ENCODE data around the gene PROM1. TPM values are rescaled to one million over a fixed set of nuclear protein-coding genes. Genes with fewer than 3 reads are reported as not detected.

PROM1 gene
- total and polyA plus RNA-seq, 2 of the 4 experiments (the other 2 are of a cell fraction) = not detected

DNA sequence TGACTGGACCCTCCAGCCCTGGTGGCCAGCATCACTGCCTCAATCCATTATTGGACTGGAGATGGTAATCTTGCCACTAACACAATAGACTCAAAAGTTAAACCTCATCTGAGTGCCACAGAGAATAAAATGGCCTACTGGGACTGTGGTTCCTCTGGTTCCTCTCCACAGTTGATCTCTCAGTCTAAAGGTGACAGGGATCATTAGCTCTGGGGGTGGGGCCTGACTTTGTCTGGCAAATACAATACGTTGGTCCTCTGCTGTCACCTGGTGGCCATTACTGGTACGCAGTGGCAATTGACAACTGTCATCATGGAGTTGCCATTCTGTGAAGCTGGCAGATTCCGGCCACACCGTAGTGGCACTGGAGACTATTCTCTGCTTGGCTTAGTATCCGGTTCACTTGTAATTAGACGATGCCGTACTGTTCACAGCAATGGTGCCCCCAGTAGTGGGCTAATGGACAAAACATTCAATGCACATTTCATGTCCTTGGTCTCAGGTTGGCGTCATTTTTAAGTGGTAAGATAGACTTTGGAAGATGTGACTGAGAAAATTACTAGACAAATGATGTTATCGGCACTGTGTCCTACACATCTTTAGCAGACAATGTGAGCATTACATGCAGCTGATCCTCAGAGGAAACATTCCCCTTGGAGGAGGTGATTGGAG lies 127.5 kb downstream of the PROM1 start:
- POLR2A ChIA-PET (ENCODE audit: unreplicated experiment) = interaction anchor here (0.6 kb wide), 1 partner anchor 908 kb away, joined by 12 read pairs; no protein-coding TSS in a partner anchor
- WGBS, 2 experiments (ENCODE audit: extremely low coverage in 2 of 2, insufficient read length in 1 of 2) = 64% methylated on average over 4 of the region's 9 CpGs; no CpG with 5 or more reads in 1 of the 2 experiments
- in situ Hi-C loops (cut with MboI; ENCODE audit: low sequenced_read_pairs) = loop anchor here (5.0 kb wide), 2 partner anchors 69 to 149 kb away; no protein-coding TSS in a partner anchor

More for the DNA sequence above, 127.5 kb downstream of the PROM1 start:
- peak; percentile 45 for DNase-seq
- no peak overlapping the region for H3K14ac ChIP-seq (replicated peaks; ENCODE audit: low read depth, low read length)
- no TSS peak for BruUV-seq (replicated peaks)
- H2BK20ac ChIP-seq (ENCODE audit: low read depth, low read length) = no peak overlapping the region
- no peak overlapping the region for H4K8ac ChIP-seq (ENCODE audit: low read depth in 2 of 2, low read length in 2 of 2)
- no peaks in the 10 kb centered on the region for H3K36me3 ChIP-seq (ENCODE audit: control insufficient read depth, insufficient read depth, low read length)
- H2BK120ac ChIP-seq (ENCODE audit: low read depth, low read length) = no peak overlapping the region
- no peak overlapping the region for H3K56ac ChIP-seq (ENCODE audit: extremely low read depth, insufficient read depth, low read length)
- no peak overlapping the region for H2AK9ac ChIP-seq (replicated peaks; ENCODE audit: low read depth, low read length, poor library complexity)
- ATAC-seq (ENCODE audit: low read depth) = peak; percentile 91
- H3K4me3 ChIP-seq (ENCODE audit: insufficient read depth, low read depth, low read length) = no peak overlapping the region
- no peak overlapping the region for H2AFZ ChIP-seq (replicated peaks; ENCODE audit: low read length, poor library complexity)
- no peaks in the 10 kb centered on the region for H3K9me1 ChIP-seq (ENCODE audit: insufficient read depth, low read length)
- dilution Hi-C loops (cut with HindIII; ENCODE audit: low sequenced_read_pairs, unreplicated experiment) = no loop called here
- H2BK5ac ChIP-seq (ENCODE audit: low read depth, low read length, poor library complexity, severe bottlenecking) = no peak overlapping the region
- H3K23ac ChIP-seq (ENCODE audit: low read depth, low read length) = no peak overlapping the region
- TF ChIP-seq, protein P1, sequence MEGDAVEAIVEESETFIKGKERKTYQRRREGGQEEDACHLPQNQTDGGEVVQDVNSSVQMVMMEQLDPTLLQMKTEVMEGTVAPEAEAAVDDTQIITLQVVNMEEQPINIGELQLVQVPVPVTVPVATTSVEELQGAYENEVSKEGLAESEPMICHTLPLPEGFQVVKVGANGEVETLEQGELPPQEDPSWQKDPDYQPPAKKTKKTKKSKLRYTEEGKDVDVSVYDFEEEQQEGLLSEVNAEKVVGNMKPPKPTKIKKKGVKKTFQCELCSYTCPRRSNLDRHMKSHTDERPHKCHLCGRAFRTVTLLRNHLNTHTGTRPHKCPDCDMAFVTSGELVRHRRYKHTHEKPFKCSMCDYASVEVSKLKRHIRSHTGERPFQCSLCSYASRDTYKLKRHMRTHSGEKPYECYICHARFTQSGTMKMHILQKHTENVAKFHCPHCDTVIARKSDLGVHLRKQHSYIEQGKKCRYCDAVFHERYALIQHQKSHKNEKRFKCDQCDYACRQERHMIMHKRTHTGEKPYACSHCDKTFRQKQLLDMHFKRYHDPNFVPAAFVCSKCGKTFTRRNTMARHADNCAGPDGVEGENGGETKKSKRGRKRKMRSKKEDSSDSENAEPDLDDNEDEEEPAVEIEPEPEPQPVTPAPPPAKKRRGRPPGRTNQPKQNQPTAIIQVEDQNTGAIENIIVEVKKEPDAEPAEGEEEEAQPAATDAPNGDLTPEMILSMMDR (conservative IDR thresholded peaks at IDR 0.05; ENCODE audit: low read depth, low read length) = peak; percentile 96
- TF ChIP-seq, protein P2, sequence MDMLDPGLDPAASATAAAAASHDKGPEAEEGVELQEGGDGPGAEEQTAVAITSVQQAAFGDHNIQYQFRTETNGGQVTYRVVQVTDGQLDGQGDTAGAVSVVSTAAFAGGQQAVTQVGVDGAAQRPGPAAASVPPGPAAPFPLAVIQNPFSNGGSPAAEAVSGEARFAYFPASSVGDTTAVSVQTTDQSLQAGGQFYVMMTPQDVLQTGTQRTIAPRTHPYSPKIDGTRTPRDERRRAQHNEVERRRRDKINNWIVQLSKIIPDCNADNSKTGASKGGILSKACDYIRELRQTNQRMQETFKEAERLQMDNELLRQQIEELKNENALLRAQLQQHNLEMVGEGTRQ (IDR thresholded peaks at IDR 0.05; ENCODE audit: low read depth, low read length) = 0 out of 2 replicates have a peak, but pooled peaks have one; percentile 5
- TF ChIP-seq RAD21 (IDR thresholded peaks at IDR 0.05; ENCODE audit: low read length) (peak; percentile 98), SMC3 (IDR thresholded peaks at IDR 0.05; ENCODE audit: low read depth, low read length) (peak; percentile 100), CHD1 (IDR thresholded peaks at IDR 0.05; ENCODE audit: low read depth, low read length) (no peak)
- TF ChIP-seq, protein P3, sequence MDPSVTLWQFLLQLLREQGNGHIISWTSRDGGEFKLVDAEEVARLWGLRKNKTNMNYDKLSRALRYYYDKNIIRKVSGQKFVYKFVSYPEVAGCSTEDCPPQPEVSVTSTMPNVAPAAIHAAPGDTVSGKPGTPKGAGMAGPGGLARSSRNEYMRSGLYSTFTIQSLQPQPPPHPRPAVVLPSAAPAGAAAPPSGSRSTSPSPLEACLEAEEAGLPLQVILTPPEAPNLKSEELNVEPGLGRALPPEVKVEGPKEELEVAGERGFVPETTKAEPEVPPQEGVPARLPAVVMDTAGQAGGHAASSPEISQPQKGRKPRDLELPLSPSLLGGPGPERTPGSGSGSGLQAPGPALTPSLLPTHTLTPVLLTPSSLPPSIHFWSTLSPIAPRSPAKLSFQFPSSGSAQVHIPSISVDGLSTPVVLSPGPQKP (IDR thresholded peaks at IDR 0.05; ENCODE audit: borderline replicate concordance, low read depth, low read length) = no peak
- CTCF ChIA-PET = interaction anchor here (0.6 to 2.2 kb wide), 12 partner anchors 18 to 478 kb away, joined by 3 to 67 read pairs (median 4); no protein-coding TSS in a partner anchor
- H4K20me1 ChIP-seq (ENCODE audit: insufficient read depth, low read length) = no peaks in the 10 kb centered on the region
- H3K9ac ChIP-seq (ENCODE audit: low read depth, low read length) = no peak overlapping the region
- no peak overlapping the region for H4K5ac ChIP-seq (ENCODE audit: low read depth, low read length)
- H2BK15ac ChIP-seq (ENCODE audit: low read depth, low read length) = no peak overlapping the region
- H3K79me1 ChIP-seq (ENCODE audit: low read depth in 1 of 2, low read length in 2 of 2) = no peaks in the 10 kb centered on the region
- H3K9me3 ChIP-seq (ENCODE audit: control insufficient read depth, insufficient read depth, low read length) = no peaks in the 10 kb centered on the region
- H3K4me1 ChIP-seq (ENCODE audit: control insufficient read depth, insufficient read depth, low read length) = no peaks in the 10 kb centered on the region
- no peak overlapping the region for H3K18ac ChIP-seq (ENCODE audit: low read depth, low read length)
- intact Hi-C loops (cut with micrococcal nuclease) = loop anchor here (1.0 kb wide), 3 partner anchors 74 to 477 kb away; no protein-coding TSS in a partner anchor
- peaks cover 14% of the 10 kb centered on the region for H3K27me3 ChIP-seq (ENCODE audit: control insufficient read depth, insufficient read depth, low read length)
- H3K27ac ChIP-seq (ENCODE audit: insufficient read depth, low read length) = no peak overlapping the region
- H4K91ac ChIP-seq (ENCODE audit: insufficient read depth, low read depth, low read length) = no peak overlapping the region
- no peak overlapping the region for H3K4me2 ChIP-seq (ENCODE audit: low read depth, low read length)
- no peak overlapping the region for H3K4ac ChIP-seq (ENCODE audit: low read depth, low read length)
- H2AK5ac ChIP-seq (ENCODE audit: low read depth, low read length) = no peak overlapping the region
